Measurements from ENCODE around the gene SMPX.

SMPX gene

GRCh38 chrX:21744721-21745120, 13.2 kb downstream of the SMPX start:
- TF ChIP-seq CTCF (IDR thresholded peaks at IDR 0.05; ENCODE audit: extremely low read depth, missing control alignments), result no peak
- DNase-seq (ENCODE audit: low spot score), result no peak

DNA sequence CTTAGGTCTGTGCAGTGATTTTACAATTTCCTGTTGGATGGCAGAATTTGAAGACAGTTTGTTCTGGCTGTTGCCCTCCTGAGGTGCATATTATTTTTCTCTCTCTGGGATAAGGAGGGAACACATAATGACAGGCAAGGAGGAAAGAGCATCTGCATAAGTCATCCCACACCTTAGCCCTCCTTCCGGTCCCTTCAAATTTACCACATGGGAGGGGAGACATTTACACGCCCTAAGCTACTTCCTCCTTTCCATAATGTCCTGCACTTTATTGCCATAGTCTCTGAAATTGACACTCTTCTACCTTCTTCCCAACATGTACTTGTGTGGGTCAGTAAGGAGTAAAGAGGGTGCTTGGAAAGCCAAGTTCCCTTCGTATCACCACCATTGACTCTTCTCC, 13.9 kb downstream of the SMPX start:
- DNase-seq (ENCODE audit: low spot score), result no peak

GRCh38 chrX:21741869-21742701, 15.8 kb downstream of the SMPX start:
- DNase-seq (ENCODE audit: low spot score), result no peak
- no peak for TF ChIP-seq CTCF (IDR thresholded peaks at IDR 0.05; ENCODE audit: extremely low read depth, missing control alignments)

More for the DNA sequence above, 13.9 kb downstream of the SMPX start:
- no peak for TF ChIP-seq CTCF (IDR thresholded peaks at IDR 0.05; ENCODE audit: extremely low read depth, missing control alignments)

DNA sequence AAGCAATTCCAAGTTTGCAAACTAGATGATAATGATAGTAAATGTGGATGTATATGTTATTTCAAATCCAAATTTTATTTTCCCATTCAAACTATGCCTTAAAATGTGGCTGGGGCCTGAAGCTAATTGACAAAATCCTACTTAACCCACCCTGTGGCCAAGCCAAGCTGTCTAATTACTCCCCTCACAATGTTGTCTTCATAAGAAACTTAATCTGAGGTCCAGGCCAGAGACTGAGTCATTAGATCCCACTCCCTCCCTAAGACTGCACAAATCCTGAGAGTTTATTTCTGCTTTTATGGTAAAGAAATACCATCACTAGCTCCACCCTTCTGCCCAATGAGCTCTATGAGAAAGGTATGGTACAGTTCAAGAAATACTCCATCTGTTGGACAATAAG, 16.6 kb downstream of the SMPX start:
- no peak for DNase-seq (ENCODE audit: low spot score)

DNA sequence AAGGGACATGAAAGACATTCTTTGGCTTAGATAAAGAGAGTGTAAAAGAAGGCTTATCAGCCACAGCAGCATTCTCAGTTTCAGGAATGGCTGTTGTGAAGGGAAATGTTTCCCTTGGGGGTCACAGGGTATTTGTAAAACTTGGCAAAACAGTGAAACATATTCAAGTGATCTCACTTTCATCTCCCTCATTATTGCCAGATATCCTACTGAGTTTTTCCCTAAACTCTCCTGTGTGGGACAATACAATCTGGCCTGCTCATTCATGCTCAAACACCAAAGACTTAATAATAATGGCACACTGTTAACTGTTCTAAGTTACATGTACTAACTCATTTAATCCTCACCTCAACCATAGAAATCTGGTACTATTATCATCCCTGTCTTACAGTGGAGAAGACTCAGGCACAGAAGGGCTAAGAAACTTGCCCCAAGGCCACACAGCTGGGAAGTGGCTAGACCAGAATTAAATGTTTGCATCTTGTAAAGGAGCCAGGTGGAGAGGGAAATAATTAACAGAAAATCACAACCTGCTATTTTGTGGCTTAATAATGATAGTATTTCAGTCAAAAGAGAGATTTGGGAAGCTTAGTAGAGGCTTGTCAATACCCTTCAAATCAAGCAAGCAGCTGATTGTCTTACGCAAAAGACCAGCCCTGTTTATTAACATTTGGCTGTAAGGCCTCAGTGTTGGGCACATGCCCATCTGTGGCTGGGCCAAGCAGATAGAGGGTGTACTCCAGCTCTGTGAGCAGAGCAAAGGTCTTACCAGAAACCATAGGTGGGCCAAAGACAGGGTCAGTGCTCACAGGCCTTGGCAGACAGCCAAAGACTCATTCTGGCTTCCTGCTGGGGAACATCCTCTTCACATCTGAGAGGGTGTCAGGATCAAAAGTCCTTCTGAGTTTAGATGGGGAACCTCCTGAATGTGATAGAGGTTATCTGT, 17.3 kb downstream of the SMPX start:
- no peak for TF ChIP-seq CTCF (IDR thresholded peaks at IDR 0.05; ENCODE audit: extremely low read depth, missing control alignments)
- DNase-seq (ENCODE audit: low spot score), result no peak

More for the DNA sequence above, 16.6 kb downstream of the SMPX start:
- TF ChIP-seq CTCF (IDR thresholded peaks at IDR 0.05; ENCODE audit: extremely low read depth, missing control alignments), result no peak

DNA sequence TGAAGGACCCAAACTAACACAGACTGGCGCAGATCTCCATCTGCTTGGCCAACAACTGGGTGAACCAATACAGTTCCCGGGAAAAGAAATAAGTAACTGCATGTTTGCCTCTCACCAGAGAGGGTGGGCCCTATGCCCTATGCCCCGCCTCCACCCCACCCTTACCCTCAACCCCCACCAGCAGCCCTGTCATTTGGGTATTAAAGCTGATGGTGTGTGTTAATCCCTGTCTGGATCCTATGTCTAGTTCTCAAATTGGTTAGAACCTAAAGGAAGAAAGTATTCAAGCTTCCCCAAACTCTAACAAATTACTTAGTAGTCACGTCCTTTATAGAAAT, 19.0 kb downstream of the SMPX start:
- DNase-seq (ENCODE audit: low spot score), result no peak
- TF ChIP-seq CTCF (IDR thresholded peaks at IDR 0.05; ENCODE audit: extremely low read depth, missing control alignments), result no peak

Measured in GM20000 (cell line).